A673 (cell line): ENCODE results near the gene KIF5C. TPM values are rescaled to one million over a fixed set of nuclear protein-coding genes. Genes with fewer than 3 reads are reported as not detected.
A peak's percentile ranks its signal among the peaks of the same experiment; 100 is the strongest.

Source experiments
- BruUV-seq: library from RNA; stranded (reverse); fragments of 400-500 nt; replicated peaks from 2 replicates; lab custom pipeline; 2021; lab: Mats Ljungman, UMichigan
- CTCF ChIA-PET: fragments of 300-600 bp; sonication (Branson Sonifier 250); formaldehyde crosslinking; loops from one replicate; lab custom pipeline; 2022; ENCODE audit warnings: antibody characterized with exemption; lab: Charles Lee
- POLR2A ChIA-PET: fragments of 300-600 bp; sonication (Branson Sonifier 250); formaldehyde crosslinking; loops from one replicate; lab custom pipeline; 2022; ENCODE audit warnings: antibody characterized with exemption; ENCODE audit not compliant: low non-redundant PET; lab: Charles Lee
- DNase-seq: peaks from one replicate; pipeline ENCODE4 v3.0.0-alpha.2; 2015; ENCODE audit warnings: low spot score
- H3K27ac ChIP-seq: fragments of 200-600 bp; sonication (generic); 2 replicates; pipeline ENCODE4 v1.5.1; 2016; ENCODE audit warnings: mixed run types, low read depth, mild to moderate bottlenecking, mixed read lengths, antibody characterized with exemption, low read length; ENCODE audit not compliant: poor library complexity, severe bottlenecking
- H3K27me3 ChIP-seq: fragments of 200-600 bp; sonication (generic); replicated peaks from 2 replicates; pipeline ENCODE4 v1.6.1; 2017; ENCODE audit warnings: mixed run types, low read depth, mild to moderate bottlenecking, mixed read lengths, antibody characterized with exemption, low read length; ENCODE audit not compliant: insufficient read depth, poor library complexity
- H3K36me3 ChIP-seq: fragments of 200-600 bp; sonication (generic); 2 replicates; pipeline ENCODE4 v1.6.1; 2016; ENCODE audit warnings: mixed run types, mild to moderate bottlenecking, mixed read lengths, antibody characterized with exemption, low read length; ENCODE audit not compliant: insufficient read depth, poor library complexity, severe bottlenecking
- H3K4me1 ChIP-seq: fragments of 200-600 bp; sonication (generic); 2 replicates; pipeline ENCODE4 v1.6.1; 2017; ENCODE audit warnings: mixed run types, mild to moderate bottlenecking, mixed read lengths, antibody characterized with exemption, low read length; ENCODE audit not compliant: insufficient read depth, poor library complexity, severe bottlenecking
- H3K4me3 ChIP-seq: fragments of 200-600 bp; sonication (generic); 2 replicates; pipeline ENCODE4 v1.5.1; 2016; ENCODE audit warnings: low read depth, mixed run types, mild to moderate bottlenecking, mixed read lengths, low read length; ENCODE audit not compliant: poor library complexity, severe bottlenecking
- H3K9me3 ChIP-seq: fragments of 200-600 bp; sonication (generic); 2 replicates; pipeline ENCODE4 v1.6.1; 2016; ENCODE audit warnings: mixed run types, low read depth, mild to moderate bottlenecking, mixed read lengths, antibody characterized with exemption, low read length; ENCODE audit not compliant: poor library complexity, severe bottlenecking
- CTCF ChIP-seq: fragments of 300-800, 200-600 bp; sonication (generic); conservative IDR thresholded peaks from 2 replicates; pipeline ENCODE4 v1.5.1; 2017; ENCODE audit warnings: low read depth, mild to moderate bottlenecking, antibody characterized with exemption, low read length, moderate library complexity, mixed read lengths
- EZH2 ChIP-seq: fragments of 200-600 bp; sonication (generic); IDR thresholded peaks from 2 replicates; pipeline ENCODE4 v1.6.1; 2017; ENCODE audit warnings: borderline replicate concordance, low read depth, mild to moderate bottlenecking, mixed read lengths, antibody characterized with exemption, low read length; ENCODE audit not compliant: poor library complexity, severe bottlenecking
- intact Hi-C: fragments of 100-400 bp; cut with micrococcal nuclease; formaldehyde crosslinking; loops from one replicate; pipeline ENCODE4 v1.10.0; 2022; ENCODE audit not compliant: unreplicated experiment
- total RNA-seq: library from RNA; stranded (reverse); gene quantifications from 2 replicates; pipeline ENCODE4 v1.2.3, GENCODE V29; 2021

KIF5C gene
- total RNA-seq, 1 experiment from 2014 or later = 0.58 TPM

GRCh38 chr2:148924514-148925178, 49.6 kb downstream of the KIF5C start:
- Histone ChIP-seq H3K27me3 (no peaks in the 10 kb centered on the region), H3K9me3 (no peaks in the 10 kb centered on the region), H3K36me3 (no peaks in the 10 kb centered on the region), H3K27ac (no peak overlapping the region), H3K4me1 (no peaks in the 10 kb centered on the region), H3K4me3 (no peak overlapping the region)
- DNase-seq = no peak
- CTCF ChIA-PET = no interaction called here
- intact Hi-C loops = loop anchor here (5.0 kb wide), 1 partner anchor 68 kb away; no protein-coding TSS in a partner anchor
- POLR2A ChIA-PET = no interaction called here
- TF ChIP-seq CTCF (no peak), EZH2 (no peak)
- no TSS peak for BruUV-seq

DNA sequence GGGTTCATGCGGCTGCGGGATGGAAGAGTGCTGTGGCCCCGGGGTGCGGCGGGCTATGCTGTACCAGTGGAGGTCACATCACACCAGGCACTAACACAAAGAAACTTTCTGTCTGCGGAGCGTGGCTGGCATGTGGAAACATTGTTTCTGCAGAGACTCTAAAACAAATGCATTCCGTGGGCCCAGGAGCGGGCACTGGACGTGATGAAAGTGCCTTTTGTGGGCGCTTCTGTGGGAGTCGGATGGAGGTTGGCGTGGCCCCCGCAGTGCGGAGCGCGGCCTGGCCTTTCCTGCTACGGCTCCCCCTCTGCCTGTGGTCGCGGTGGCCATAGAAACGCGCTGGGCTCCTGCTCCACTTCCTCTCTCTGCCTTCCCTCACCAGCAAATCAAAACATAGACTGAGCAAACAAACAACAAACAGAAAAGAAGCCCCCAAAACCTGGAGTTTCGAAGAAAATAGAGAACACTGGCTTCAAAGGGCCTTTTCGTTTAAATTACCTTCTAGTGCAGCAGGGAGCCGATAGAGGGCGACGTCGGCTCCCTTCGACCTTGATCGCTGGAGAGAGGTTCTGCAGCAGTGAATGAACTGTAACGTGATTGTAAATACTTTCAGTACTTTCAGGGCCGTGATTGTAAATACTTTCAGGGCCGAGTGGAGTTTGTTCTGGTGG, 51.4 kb downstream of the KIF5C start:
- CTCF ChIA-PET = no interaction called here
- Histone ChIP-seq H3K27me3 (no peaks in the 10 kb centered on the region), H3K27ac (no peak overlapping the region), H3K4me3 (no peak overlapping the region), H3K36me3 (no peaks in the 10 kb centered on the region), H3K4me1 (peaks cover 11% of the 10 kb centered on the region), H3K9me3 (no peaks in the 10 kb centered on the region)
- DNase-seq = peak; percentile 61
- intact Hi-C loops = loop anchor here (5.0 kb wide), 1 partner anchor 66 kb away; no protein-coding TSS in a partner anchor
- BruUV-seq = no TSS peak
- TF ChIP-seq CTCF = peak; percentile 83
- no peak for TF ChIP-seq EZH2
- POLR2A ChIA-PET = no interaction called here

DNA sequence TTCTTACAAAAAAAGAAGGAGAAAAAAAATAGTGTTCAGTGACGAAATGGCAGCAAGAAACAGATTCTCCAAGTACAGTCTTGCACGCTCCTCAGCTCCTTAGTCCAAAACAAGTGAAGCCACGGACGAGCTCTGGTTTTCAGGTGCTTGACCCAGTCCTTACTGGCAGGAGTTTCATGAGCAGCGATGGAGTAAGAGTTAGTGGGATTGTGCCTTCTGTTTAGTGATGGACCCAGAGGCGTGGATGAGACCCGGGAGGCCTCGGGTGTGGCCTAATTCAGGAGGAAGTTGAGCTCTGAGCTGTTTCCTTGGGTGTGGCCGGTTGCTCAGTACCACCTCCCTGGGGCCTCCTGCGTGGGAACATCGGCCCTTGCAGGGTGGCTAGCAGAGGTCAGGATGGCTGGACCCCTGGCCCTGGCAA, 52.0 kb downstream of the KIF5C start:
- H3K9me3 ChIP-seq = no peaks in the 10 kb centered on the region
- peaks cover 11% of the 10 kb centered on the region for H3K4me1 ChIP-seq
- BruUV-seq = no TSS peak
- no peak overlapping the region for H3K4me3 ChIP-seq
- H3K27me3 ChIP-seq = no peaks in the 10 kb centered on the region
- intact Hi-C loops = loop anchor here (5.0 kb wide), 1 partner anchor 65 kb away; no protein-coding TSS in a partner anchor
- no peak for TF ChIP-seq CTCF
- ChIA-PET CTCF (no interaction called here), POLR2A (no interaction called here)
- H3K36me3 ChIP-seq = no peaks in the 10 kb centered on the region
- H3K27ac ChIP-seq = no peak overlapping the region
- DNase-seq = no peak
